ENCODE results near the gene IFI6. TPM values are rescaled to one million over a fixed set of nuclear protein-coding genes. Genes with fewer than 3 reads are reported as not detected.

The IFI6 gene
- total and polyA plus RNA-seq, 12 donors, result 67.6 to 611 (median 209) TPM

GRCh38 chr1:27633640-27634176, 38.3 kb downstream of the IFI6 start:
- Histone ChIP-seq H3K4me1 (replicated peaks in 1 of 2) (peaks cover 0 to 27% of the 10 kb centered on the region in 2 donors), H3K27me3 (peaks cover 5% of the 10 kb centered on the region), H3K36me3 (replicated peaks in 1 of 2) (no peaks in the 10 kb centered on the region), H3K9me3 (replicated peaks in 1 of 3) (no peaks in the 10 kb centered on the region), H3K4me3 (peak overlapping the region in 1 of 4 donors; percentile 63), H3K27ac (peak overlapping the region in 3 of 5 donors; percentile 24 to 83 (median 32))
- DNase-seq, result no peak
- TF ChIP-seq CTCF (IDR thresholded peaks at IDR 0.05), result no peak
- TF ChIP-seq POLR2A (IDR thresholded peaks at IDR 0.05), result no peak
- 27 to 83% (median 52%) methylated on average over 3 to 17 of the region's 17 CpGs for WGBS, 4 donors
- intact Hi-C loops (cut with DNase I), result no loop called here

- H3K27me3 ChIP-seq, result peaks cover 5% of the 10 kb centered on the region
- 77 to 92% (median 82%) methylated on average over 5 of the region's 5 CpGs for WGBS, 4 donors
- H3K27ac ChIP-seq, result peak overlapping the region in 1 of 5 donors; percentile 83
- TF ChIP-seq CTCF (IDR thresholded peaks at IDR 0.05), result no peak
- TF ChIP-seq POLR2A (IDR thresholded peaks at IDR 0.05), result no peak
- H3K4me1 ChIP-seq (replicated peaks in 1 of 2), result peaks cover 0 to 29% of the 10 kb centered on the region in 2 donors
- no peak for DNase-seq
- H3K4me3 ChIP-seq, result peak overlapping the region in 1 of 4 donors; percentile 63
- H3K36me3 ChIP-seq (replicated peaks in 1 of 2), result no peaks in the 10 kb centered on the region
- H3K9me3 ChIP-seq (replicated peaks in 1 of 3), result no peaks in the 10 kb centered on the region
- intact Hi-C loops (cut with DNase I), result no loop called here
These were observed 38.7 kb downstream of the IFI6 start for GRCh38 chr1:27633298-27633610.

DNA sequence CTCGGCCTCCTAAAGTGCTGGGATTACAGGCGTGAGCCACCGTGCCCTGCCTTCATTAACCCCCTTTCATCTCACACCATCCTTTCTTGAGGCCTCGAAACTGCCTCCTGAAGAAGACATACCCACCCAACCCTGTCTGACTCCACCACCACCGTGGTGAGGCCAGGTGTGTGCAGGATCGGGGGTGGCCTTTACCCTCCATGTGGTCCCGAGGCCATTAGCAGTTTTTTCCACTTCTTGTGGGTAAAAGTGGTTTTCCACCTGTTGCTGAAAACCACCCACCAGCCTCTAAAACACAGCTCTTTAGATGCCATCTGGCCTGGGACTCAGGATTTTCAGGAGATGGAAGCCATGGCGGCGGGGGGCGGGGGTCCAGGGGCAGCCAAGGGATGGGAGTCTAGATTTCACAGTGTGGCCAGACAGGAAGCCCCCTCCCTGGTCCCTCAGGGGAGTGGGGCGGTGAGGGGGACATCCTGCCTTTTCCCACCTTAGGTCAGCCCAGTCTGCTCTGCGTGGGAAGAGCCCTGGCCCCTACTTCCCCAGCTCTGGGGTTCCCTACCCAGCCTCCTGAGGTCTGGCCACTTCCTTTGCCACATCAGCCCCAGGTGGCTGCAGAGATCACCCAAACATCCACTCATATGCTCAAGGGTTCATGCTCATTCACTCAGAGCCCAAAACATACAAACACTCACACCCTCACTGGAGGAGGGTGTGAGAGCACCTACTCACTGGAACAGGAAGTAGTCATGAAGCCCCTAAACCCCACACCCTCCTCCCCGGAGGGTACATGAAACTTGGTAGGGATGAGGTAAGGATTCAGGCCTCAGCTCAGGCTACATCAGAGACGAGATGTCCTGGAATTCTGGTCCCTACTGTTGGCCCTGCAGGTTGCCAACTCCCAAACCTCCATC, 39.4 kb downstream of the IFI6 start:
- peaks cover 0 to 29% of the 10 kb centered on the region in 2 donors for H3K4me1 ChIP-seq (replicated peaks in 1 of 2)
- intact Hi-C loops (cut with DNase I), result no loop called here
- H3K27me3 ChIP-seq, result peaks cover 5% of the 10 kb centered on the region
- peak overlapping the region in 2 of 5 donors; percentile 21 to 83 for H3K27ac ChIP-seq
- H3K36me3 ChIP-seq (replicated peaks in 1 of 2), result no peaks in the 10 kb centered on the region
- 67 to 75% (median 68%) methylated on average over 9 to 14 of the region's 14 CpGs for WGBS, 4 donors
- H3K9me3 ChIP-seq (replicated peaks in 1 of 3), result no peaks in the 10 kb centered on the region
- TF ChIP-seq POLR2A (IDR thresholded peaks at IDR 0.05), result no peak
- TF ChIP-seq CTCF (IDR thresholded peaks at IDR 0.05), result no peak
- DNase-seq, result no peak
- peak overlapping the region in 1 of 4 donors; percentile 63 for H3K4me3 ChIP-seq

- Histone ChIP-seq H3K27ac (peak overlapping the region in 4 of 5 donors; percentile 22 to 83 (median 54)), H3K4me3 (no peak overlapping the region), H3K27me3 (peaks cover 5% of the 10 kb centered on the region), H3K36me3 (replicated peaks in 1 of 2) (no peaks in the 10 kb centered on the region), H3K4me1 (replicated peaks in 1 of 2) (peaks cover 0 to 29% of the 10 kb centered on the region in 2 donors), H3K9me3 (replicated peaks in 1 of 3) (no peaks in the 10 kb centered on the region)
- TF ChIP-seq CTCF (IDR thresholded peaks at IDR 0.05) (no peak), POLR2A (IDR thresholded peaks at IDR 0.05) (no peak)
- WGBS, 4 donors, result 37 to 70% (median 58%) methylated on average over 4 to 5 of the region's 5 CpGs
- intact Hi-C loops (cut with DNase I), result no loop called here
- DNase-seq, result peak in 4 of 7 donors; percentile 56 to 79 (median 64)
These were observed 41.0 kb downstream of the IFI6 start for GRCh38 chr1:27630859-27631491.
